NOMO-1 treated with DMSO at 0.1 percent for 48 hours (cell line): Measurements from ENCODE around the gene OR12D2.
"Not testable (repeated sequence)": the region's sequence is repeated elsewhere in the genome, so short reads cannot be mapped to it uniquely, and the experiment has no call there.

Source experiments
- DNase-seq: peaks from one replicate; lab custom pipeline; 2025; ENCODE audit not compliant: unreplicated experiment; lab: John Stamatoyannopoulos, UW

The OR12D2 gene, protein sequence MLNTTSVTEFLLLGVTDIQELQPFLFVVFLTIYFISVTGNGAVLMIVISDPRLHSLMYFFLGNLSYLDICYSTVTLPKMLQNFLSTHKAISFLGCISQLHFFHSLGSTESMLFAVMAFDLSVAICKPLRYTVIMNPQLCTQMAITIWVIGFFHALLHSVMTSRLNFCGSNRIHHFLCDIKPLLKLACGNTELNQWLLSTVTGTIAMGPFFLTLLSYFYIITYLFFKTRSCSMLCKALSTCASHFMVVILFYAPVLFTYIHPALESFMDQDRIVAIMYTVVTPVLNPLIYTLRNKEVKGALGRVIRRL

DNA sequence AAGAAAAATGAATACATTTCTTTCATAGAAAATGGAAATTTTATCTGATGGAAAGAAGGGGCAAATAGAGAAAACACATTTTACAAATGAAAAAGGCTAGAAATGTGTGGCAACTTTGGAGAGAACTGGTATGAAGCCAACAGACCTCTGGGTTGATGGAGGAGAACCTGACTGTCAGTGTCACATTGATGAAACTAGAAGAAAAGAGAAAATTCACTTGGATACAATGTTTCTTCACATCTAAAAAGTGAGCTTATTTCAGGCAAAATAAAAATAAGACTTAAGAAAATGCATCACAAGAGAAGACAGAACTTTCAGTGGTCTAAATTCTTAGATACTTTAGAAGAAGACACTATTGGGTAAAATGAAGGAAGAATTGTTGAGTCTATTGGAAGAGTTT is at the start of gene OR12D2:
Gene OR12D2 (plus strand): TSS at position 301 of the 400 bp plus-strand sequence. CDS start 1,069 bp downstream, outside the sequence.
- DNase-seq: no peak

DNA sequence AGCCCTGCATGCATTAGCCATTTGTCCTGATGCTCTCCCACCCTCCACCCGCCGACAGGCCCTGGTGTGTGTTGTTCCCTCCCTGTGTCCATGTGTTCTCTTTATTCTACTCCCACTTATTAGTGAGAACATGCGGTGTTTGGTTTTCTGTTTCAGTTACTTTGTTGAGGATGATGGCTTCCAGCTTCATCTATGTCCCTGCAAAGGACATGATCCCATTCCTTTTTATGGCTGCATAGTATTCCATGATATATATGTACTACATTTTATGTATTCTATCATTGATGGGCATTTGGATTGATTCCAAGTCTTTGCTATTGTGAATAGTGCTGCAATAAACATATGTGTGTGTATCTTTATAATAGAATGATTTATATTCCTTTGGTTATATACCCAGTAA is 46.1 kb upstream of the OR12D2 start:
- not testable (repeated sequence) for DNase-seq

DNA sequence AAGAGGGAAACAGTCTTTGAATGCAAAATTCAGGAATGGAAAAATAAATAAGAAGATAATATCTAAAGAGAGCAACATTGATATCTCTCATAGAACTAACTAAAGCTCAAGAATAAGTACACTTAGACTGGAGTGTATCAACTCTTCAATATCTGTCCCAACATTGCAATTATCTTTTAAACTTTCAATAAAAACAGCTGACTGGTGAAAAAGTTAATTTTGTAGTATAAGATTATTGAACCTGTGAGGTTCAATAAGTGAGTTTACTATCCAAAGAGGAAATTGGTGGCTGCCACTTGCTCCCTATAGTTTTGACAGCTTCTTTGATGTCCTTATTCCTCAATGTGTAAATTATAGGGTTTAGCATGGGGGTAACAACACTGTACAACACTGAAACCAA is 40.5 kb upstream of the OR12D2 start:
- no peak for DNase-seq

DNA sequence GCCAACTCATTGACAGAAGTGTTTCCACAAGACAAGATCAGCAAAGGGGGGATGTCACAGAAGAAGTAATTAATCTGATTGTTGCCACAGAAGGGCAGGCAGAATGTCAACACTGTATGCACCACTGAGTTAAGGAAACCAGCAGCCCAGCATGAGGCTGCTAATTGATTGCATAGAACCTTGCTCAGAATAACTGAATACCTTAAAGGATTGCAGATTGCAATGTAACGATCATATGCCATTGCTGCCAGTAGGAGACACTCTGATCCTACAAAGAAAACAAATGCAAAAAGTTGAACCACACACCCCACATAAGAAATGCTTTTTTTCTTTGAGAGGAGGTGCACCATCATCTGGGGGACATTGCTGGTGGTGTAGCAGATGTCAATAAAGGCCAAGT is 39.8 kb upstream of the OR12D2 start:
- DNase-seq: no peak

DNA sequence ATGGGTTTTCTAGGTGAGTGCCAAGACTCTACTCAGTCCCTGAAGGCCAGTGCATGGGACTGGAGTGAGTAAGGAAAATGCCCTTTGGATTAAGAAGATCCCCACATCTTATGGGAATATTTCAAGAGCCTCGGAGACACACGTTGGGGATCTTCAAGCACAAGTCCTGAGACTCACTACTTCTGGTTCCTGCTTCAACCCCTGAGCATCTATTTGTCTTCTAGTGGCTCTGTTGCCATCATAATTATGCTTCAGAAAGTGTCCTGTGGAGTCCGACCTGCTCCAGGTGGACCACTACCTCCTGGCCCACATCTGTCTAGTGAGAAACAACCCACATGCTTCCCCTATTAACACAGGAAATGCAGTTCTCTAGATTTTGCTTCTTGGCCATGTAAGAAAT is 26.7 kb upstream of the OR12D2 start, which contains the start of gene OR5V1:
Gene OR5V1 (minus strand): TSS at position 101 of the 400 bp plus-strand sequence. CDS start 12,670 bp downstream, outside the sequence.
- DNase-seq: no peak

DNA sequence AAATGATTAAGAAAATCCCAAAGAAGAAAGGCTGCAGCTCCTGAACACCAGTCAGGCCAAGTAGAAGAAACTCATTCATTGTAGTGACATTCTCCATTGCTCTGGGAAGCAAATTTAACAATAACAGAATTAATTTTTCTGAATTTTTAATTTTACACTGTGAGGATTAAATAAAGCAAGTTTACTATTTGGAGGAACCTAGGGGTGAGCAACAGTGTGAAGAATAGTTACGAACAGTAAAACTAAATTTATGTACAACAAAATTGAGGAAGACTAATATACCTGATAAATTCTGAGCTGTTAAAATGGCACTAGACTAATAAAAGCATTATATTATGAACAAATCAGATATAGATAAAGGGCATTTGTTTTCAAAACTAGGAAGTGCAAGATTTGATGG is 20.2 kb upstream of the OR12D2 start, which contains the start of gene OR12D3:
Gene OR12D3 (minus strand): TSS at position 101 of the 400 bp plus-strand sequence. CDS start 4 bp downstream, at position 97.
- DNase-seq: no peak

DNA sequence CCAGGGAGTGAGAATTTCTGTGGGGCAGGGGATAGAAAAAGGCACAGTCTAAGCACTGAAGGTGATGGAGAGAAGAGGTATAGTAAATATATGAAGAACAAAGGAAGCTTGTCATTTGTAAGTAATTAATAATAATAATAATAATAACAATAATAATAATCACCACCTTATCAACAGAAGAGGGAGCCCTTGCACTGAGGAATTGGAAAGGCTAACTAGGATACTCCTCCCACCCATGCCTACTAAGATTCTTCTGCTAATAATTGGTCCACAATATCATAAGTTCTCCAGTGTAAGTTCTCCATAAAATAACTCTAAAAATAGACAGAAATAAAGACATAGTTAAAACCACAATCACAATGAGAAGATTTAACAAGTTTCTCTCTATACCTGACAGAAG is 19.4 kb upstream of the OR12D2 start:
- DNase-seq: no peak

DNA sequence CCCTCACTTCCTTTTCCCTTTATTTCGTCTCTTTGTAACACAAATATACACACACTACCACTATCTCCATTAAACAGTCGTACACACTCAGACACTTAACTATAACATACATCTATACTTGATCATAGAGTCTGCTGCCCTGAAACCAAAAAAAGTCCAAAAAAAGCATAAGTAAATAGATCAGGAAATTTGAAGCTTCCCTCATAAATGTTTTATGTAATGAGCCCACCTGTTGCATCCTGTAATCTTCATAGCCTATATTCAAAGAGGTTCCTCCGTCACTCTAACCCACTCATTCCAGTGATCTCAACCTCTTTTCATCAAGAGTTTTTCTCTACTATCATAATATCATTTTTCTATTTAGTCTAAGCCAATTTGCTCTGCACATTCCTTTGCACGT is 6.9 kb upstream of the OR12D2 start:
- no peak for DNase-seq

DNA sequence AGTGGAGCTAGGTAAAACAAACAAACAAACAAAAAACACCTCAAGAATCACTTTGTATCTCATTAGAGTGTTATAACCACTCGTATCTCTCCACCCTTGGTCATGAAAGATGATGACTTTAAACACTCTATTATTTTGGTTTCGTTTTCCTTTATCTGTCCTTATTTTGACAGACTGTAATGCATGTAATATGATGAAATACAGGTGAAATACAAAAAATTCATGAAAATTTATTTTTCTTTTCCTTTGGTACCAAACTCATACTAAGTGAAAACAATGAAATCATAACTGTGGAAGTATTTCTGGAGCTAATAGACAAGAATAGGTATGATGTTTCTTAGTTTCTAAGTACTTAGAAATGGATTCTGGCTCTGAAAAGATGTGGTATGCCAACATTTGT is 4.1 kb downstream of the OR12D2 start:
- no peak for DNase-seq

DNA sequence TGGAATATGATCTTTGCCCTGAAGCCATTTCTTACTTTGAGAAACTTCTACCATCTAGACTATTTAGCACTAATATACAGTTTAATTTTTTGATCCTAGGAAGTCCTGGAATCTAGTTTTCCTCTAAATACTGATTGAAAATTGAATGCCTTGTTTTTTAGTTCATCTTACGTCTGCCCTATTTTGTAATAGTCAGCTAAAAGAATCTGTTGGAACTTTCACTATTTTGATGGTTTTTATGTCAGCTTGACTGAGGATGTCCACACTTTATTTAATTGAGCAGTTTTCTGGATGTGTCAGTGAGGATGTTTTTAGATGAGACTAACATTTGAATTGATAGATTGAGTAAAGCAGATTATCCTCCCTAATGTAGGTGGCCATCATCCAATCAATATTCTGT is 8.4 kb downstream of the OR12D2 start:
- DNase-seq: no peak

DNA sequence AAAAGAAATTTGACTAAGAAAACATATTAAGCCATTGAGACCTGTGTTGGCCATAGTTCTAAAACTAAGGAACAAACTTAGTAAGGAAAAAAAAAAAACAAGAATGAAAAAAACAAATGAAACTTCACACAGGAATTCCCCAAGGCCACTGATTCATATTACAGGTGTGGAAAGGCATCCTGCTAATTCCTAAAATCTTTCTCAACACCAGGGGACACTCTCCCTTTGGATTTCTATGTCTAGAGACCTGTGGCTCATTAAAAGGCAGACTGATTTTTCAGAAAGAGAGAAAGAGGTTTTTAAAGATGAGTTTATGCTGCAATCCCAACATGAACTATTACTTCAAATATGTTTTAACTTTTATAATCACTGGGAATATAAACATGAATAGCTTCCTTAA is 19.2 kb downstream of the OR12D2 start, which contains the start of gene OR12D1:
Gene OR12D1 (plus strand): TSS at position 341 of the 400 bp plus-strand sequence.
- DNase-seq: no peak

DNA sequence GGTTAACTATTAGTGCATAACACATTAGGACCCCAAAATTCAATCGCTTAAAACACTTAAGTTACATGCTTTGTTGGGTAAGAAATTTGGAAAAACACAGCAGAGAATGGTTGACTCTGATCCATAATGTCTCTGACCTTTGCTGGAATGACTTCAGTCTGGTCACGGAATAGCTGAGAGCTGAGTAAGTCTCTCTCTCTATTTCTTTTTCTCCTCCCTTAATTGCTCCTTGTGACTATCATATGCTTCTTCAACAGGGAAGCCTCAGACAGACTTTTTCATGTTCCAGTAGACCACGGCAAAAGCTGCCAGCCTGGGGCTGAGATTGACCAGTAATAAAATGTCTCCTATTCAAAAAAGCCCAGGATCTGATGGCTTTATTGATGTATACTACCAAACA is 24.1 kb downstream of the OR12D2 start:
- no peak for DNase-seq

DNA sequence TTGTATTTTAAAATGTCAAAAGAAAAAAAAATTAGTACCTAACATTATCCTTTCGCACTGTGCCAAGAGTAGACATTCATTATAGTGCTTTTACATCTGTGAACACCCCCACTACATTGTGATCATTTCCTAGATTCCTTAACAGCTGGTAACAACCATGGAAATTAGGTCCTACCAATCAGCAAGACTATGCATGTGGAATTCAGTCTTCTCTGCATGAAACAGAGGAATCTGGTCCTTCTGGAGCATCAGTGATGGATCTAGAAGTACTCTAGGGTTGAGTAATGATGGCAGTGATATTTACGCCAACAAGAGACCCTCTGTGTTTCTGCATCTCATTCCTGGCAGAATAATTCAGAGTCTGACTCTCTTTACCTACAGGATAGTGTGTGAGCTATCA is 28.7 kb downstream of the OR12D2 start:
- no peak for DNase-seq

DNA sequence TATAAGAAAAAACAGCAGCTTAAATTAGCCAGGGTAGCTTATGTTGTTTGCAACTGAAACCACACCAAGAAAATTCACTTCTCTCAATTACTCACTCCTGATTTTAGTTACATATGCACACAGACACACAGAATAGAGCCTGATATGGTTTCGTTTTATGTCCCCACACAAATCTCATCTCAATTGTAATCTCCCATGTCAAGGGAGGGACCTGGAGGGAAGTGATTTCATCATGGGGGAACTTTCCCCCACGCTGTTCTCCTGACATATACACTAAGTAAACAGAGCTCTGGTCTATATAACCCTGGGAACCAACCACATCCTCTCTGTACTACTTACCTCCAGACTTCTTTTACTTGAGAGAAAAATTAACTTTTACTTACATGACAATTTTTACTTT is 29.1 kb downstream of the OR12D2 start:
- DNase-seq: no peak

DNA sequence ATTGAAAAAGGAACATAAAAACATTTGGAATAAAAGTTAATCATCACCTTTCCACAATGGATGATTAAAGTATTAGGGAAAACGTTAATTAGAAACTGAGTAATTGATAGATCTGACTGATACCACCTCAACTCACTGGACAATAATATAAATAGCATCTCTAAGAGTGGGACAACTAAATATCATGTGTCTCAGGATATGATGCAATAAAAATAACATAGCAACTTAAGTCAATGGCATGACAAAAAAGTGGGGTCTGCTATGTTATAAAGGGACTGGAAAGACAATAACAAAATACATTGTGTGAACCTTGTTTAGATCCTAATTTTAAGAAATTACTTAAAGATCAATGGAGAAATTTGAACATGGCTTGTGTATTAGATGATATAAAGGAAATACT is 29.6 kb downstream of the OR12D2 start:
- no peak for DNase-seq

DNA sequence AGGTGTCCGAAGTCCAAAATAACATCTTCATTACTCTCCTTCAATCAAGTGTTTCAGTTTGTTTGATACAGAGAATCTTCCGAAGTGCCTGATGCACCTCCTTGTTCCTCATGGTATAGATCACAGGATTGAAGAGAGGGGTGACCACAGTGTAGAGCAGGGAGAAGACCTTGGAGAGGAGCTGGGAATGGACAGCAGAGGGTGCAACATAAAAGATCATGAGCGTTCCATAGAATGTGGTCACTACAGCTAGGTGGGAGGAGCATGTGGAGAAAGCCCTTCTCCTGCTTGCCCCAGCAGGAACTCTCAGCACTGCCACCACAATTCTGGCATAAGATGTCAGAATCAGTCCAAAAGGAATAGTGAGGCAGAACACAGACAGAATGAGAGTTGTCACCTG is 31.2 kb downstream of the OR12D2 start:
- no peak for DNase-seq

DNA sequence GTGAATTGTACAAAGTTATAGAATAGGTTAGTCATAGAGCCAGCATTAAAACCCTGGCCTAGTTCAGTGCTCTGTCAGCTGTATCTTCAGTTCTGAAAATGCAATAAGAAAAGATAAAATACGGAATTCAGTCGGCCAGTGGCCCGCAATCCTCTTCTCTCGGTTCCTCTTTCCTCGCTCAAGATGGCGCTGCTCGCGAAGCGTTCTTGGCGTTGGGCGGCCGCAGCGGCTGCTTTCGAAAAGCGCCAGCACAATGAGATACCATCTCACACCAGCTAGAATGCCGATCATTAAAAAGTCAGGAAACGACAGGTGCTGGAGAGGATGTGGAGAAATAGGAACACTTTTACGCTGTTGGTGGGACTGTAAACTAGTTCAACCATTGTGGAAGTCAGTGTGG is 41.3 kb downstream of the OR12D2 start:
- DNase-seq: peak; percentile 3

DNA sequence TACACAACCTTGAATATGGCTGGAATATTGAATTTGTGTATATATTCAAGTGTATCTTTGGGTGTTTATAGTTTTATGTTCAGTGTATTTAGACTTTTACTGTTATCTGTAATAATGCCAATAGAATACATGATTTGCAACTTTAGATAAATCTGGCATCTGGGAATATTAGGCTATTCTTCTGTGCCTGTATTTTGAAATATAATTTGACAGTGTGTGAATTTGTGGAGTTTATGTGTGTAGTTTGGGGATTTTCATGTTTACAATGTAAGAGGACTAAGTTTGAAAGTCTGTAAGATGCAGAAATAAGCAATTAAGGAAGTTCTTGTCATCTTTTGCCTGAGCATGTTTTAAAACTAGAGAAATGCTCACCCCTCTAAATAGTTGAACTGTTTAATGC is 43.6 kb downstream of the OR12D2 start, which contains the start of gene OR10C1:
Gene OR10C1 (plus strand): TSS at position 301 of the 400 bp plus-strand sequence. CDS start 710 bp downstream, outside the sequence.
- DNase-seq: no peak

DNA sequence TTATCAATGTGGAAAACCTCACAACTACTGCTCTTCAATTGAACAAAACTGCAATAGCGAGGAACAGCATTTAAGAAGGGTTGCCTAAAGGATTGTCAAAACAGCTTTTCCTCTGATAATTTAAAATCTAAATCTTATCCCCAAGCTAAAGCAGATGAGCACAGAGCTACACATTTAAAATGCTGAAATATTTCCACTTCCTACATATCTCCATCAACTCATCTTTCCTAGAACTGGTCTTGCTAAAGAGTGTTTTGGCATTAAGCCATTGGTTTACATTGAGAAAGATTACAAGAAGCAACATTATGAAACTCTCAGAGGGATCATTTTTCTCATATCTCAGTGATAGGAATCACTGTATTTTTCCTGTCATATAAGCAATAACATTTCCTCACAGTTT is 47.3 kb downstream of the OR12D2 start:
- DNase-seq: no peak

DNA sequence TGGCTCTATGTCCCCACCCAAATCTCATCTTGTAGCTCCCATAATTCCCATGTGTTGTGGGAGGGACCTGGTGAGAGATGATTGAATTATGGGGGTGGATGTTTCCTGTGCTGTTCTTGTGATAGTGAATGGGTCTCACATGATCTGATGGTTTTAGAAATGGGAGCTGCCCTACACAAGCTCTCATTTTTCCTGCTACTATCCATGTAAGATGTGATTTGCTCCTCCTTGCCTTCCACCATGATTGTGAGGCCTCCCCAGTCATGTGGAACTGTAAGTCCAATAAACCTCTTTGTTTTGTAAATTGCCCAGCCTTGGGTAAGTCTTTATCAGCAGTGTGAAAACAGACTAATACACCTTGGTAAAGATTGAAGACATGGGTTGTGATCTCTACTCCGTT is 48.6 kb downstream of the OR12D2 start:
- DNase-seq: not testable (repeated sequence)
